Spleen (tissue), 7 donors: ENCODE results near the gene RRM1.

Experiments used
- POLR2A ChIP-seq, 3 donors: fragments of 450-650 bp; IDR thresholded peaks; one replicate each; pipeline ENCODE4 v1.5.1; 2017; ENCODE audit warnings: antibody characterized with exemption in 3 of 3, mild to moderate bottlenecking in 1 of 3
- TF ChIP-seq, protein P1 (sequence below), 11 experiments: fragments of 200-600 bp in 7 of 11; fragments of 450-650 bp in 4 of 11; sonication (generic) in 4 of 11; IDR thresholded peaks in 8 of 11; conservative IDR thresholded peaks in 3 of 11; 1 replicate in 7 of 11; 2 replicates in 4 of 11; pipeline versions ENCODE4 v1.4.0 to v1.8.0; 2016 to 2021; ENCODE audit warnings: antibody characterized with exemption in 11 of 11, inconsistent platforms in 4 of 11, mild to moderate bottlenecking in 1 of 11
- donor health status: DM: no; HTN: no; CAD: no; lungs with moderate emphysema.
- donor health status: DM: no; HTN: no; CAD: no.
- donor health status: DM: no; HTN: no; CAD: no.

DNA sequence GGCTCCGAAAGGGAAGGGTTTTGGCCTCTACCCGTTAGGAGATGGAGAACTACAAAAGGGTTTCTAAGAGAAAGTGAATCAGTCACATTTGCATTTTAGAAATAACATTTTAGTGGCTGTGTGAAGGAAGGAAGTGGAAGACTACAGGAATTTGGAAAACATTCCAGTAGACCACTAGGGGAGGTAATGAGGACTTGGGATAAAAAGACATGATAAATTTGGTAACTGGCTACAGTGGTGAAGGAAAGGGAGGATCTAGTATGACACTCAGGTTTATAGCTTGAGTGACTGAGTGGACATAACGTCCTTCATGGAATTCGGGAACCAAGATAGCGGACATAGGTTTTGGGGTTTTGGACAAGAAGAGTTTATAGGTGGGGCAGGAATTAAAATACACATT, 7.0 kb upstream of the RRM1 start:
- TF ChIP-seq, protein P1, sequence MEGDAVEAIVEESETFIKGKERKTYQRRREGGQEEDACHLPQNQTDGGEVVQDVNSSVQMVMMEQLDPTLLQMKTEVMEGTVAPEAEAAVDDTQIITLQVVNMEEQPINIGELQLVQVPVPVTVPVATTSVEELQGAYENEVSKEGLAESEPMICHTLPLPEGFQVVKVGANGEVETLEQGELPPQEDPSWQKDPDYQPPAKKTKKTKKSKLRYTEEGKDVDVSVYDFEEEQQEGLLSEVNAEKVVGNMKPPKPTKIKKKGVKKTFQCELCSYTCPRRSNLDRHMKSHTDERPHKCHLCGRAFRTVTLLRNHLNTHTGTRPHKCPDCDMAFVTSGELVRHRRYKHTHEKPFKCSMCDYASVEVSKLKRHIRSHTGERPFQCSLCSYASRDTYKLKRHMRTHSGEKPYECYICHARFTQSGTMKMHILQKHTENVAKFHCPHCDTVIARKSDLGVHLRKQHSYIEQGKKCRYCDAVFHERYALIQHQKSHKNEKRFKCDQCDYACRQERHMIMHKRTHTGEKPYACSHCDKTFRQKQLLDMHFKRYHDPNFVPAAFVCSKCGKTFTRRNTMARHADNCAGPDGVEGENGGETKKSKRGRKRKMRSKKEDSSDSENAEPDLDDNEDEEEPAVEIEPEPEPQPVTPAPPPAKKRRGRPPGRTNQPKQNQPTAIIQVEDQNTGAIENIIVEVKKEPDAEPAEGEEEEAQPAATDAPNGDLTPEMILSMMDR (IDR thresholded peaks at IDR 0.05 in 8 of 11, conservative IDR thresholded peaks at IDR 0.05 in 3 of 11) = no peak
- TF ChIP-seq POLR2A (IDR thresholded peaks at IDR 0.05) = no peak
